Measurements from ENCODE around the gene AOAH. TPM values are rescaled to one million over a fixed set of nuclear protein-coding genes. Genes with fewer than 3 reads are reported as not detected.

Gene AOAH
- total and polyA plus RNA-seq, 2 of the 13 experiments (the other 11 are each of a cell fraction or from before 2014, with no cell fraction given): not detected

DNA sequence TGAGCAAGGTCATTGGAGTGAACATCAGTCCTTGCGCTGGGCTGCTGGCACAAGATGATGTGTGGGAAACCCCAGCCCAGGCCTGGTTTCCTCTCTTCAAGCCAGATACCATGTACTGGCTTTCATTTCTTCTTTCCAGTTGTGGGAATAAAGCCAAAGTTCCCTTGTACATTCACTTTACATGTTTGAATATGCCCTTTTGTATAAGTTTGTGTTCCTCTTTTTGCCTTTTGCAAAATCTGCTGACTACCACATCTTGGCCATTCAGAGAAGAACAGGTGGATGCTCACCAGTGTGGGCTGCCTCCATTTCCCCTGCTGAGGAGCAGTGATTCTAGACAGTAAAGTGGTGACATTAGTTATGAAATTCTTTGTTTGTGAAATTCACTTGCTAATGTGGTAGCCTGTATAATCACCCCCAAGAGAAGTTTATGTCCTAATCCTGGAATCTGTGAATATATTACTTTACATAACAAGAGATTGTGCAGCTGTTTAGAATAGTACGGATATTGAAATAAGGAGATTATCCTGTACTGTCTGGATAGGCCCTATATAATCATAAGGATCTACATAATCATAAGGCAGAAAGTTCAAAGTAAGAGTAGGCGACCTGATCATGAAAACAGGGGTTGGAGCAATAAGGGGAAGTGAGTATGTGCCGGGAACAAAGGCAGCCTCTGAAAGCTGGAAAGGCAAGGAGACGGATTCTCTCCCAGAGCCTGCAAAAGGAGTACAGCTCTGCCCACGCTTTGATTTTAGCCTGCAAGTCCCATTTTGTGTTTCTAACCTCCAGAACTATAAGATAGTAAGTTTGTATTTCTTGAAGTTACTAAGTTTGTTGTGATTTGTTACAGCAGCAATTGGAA, 18.8 kb upstream of the AOAH start:
- Histone ChIP-seq H3K27ac (ENCODE audit: extremely low read length, insufficient read depth, low read length) (no peak overlapping the region), H3K4me3 (replicated peaks in 1 of 3; ENCODE audit: insufficient read depth in 1 of 3, low read depth in 2 of 3, low read length in 3 of 3) (no peak overlapping the region), H3K36me3 (replicated peaks in 1 of 2; ENCODE audit: control insufficient read depth in 1 of 2, insufficient read depth in 2 of 2, low read length in 2 of 2) (no peaks in the 10 kb centered on the region), H3K79me2 (ENCODE audit: insufficient read depth, low read length) (no peaks in the 10 kb centered on the region), H2AFZ (ENCODE audit: low read length) (no peak overlapping the region), H3K9me3 (ENCODE audit: low read length) (no peaks in the 10 kb centered on the region), H3K4me1 (ENCODE audit: insufficient read depth, low read length) (peaks cover 18% of the 10 kb centered on the region), H4K20me1 (ENCODE audit: insufficient read depth, low read length) (no peaks in the 10 kb centered on the region), H3K27me3 (ENCODE audit: control insufficient read depth in 1 of 2, insufficient read depth in 2 of 2, low read length in 2 of 2) (peaks cover 0 to 6% of the 10 kb centered on the region in 2 experiments; a peak in 1 of 5 replicates), H3K4me2 (ENCODE audit: low read depth, low read length) (no peak overlapping the region), H3K9ac (ENCODE audit: insufficient read depth, low read depth, low read length) (no peak overlapping the region)
- DNase-seq (ENCODE audit: low spot score) (no peak), FAIRE-seq (no peak), ATAC-seq (no peak)
- in situ Hi-C loops (cut with HindIII; ENCODE audit: extremely low pct_ligation_motif_present, low pct_unique_long_range_greater_than_20kb): no loop called here
- 46% methylated on average over 6 of the region's 6 CpGs for WGBS (ENCODE audit: low lambda C conversion rate)
- no TSS peak for BruUV-seq (replicated peaks)
- CTCF ChIA-PET (ENCODE audit: low intra/inter-chr PET ratio, low total read pairs): no interaction called here
- intact Hi-C loops (cut with micrococcal nuclease; ENCODE audit: unreplicated experiment): no loop called here
- TF ChIP-seq ZBTB7B (CRISPR knock-in tag; IDR thresholded peaks at IDR 0.05): no peak
- TF ChIP-seq ZFYVE20 (CRISPR knock-in tag; IDR thresholded peaks at IDR 0.05; ENCODE audit: borderline replicate concordance, low read depth): no peak
- TF ChIP-seq MAFK (conservative IDR thresholded peaks at IDR 0.05 in 1 of 2, IDR thresholded peaks at IDR 0.05 in 1 of 2; ENCODE audit: low read length in 2 of 2): peak; percentile 32 to 49; a peak in 3 of 4 replicates
- POLR2A ChIA-PET: no interaction called here

DNA sequence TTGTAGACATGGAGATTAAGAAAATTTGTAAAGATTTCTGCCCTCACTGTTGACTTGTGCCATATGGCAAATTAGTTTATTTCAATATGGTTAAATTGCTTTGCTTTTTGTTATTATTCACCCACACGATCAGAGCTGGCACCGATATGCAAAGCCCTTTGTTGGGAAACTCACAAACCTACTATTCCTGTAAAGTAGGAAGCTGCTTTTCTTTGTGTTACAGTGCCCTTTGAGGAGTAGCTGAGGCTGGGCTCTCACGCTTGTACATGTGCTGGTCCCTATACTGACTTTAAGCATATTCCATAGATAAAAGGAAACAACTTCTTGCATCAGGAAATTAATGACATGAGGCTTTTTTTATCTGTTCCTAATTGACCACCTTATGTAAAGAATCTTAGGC, 17.6 kb upstream of the AOAH start:
- peaks cover 0 to 5% of the 10 kb centered on the region in 2 experiments; a peak in 1 of 5 replicates for H3K27me3 ChIP-seq (ENCODE audit: control insufficient read depth in 1 of 2, insufficient read depth in 2 of 2, low read length in 2 of 2)
- no TSS peak for BruUV-seq (replicated peaks)
- no peaks in the 10 kb centered on the region for H4K20me1 ChIP-seq (ENCODE audit: insufficient read depth, low read length)
- no peak overlapping the region for H3K4me3 ChIP-seq (replicated peaks in 1 of 3; ENCODE audit: insufficient read depth in 1 of 3, low read depth in 2 of 3, low read length in 3 of 3)
- FAIRE-seq: no peak
- intact Hi-C loops (cut with micrococcal nuclease; ENCODE audit: unreplicated experiment): no loop called here
- in situ Hi-C loops (cut with HindIII; ENCODE audit: extremely low pct_ligation_motif_present, low pct_unique_long_range_greater_than_20kb): no loop called here
- POLR2A ChIA-PET: no interaction called here
- no peaks in the 10 kb centered on the region for H3K79me2 ChIP-seq (ENCODE audit: insufficient read depth, low read length)
- no peak overlapping the region for H3K4me2 ChIP-seq (ENCODE audit: low read depth, low read length)
- 45% methylated on average over 3 of the region's 3 CpGs for WGBS (ENCODE audit: low lambda C conversion rate)
- CTCF ChIA-PET (ENCODE audit: low intra/inter-chr PET ratio, low total read pairs): no interaction called here
- no peaks in the 10 kb centered on the region for H3K36me3 ChIP-seq (replicated peaks in 1 of 2; ENCODE audit: control insufficient read depth in 1 of 2, insufficient read depth in 2 of 2, low read length in 2 of 2)
- TF ChIP-seq SNAPC2 (CRISPR knock-in tag; IDR thresholded peaks at IDR 0.05) (no peak), GPN1 (CRISPR knock-in tag; IDR thresholded peaks at IDR 0.05; ENCODE audit: borderline replicate concordance) (no peak), PCBP2 (optimal IDR thresholded peaks at IDR 0.05; ENCODE audit: low read depth, low read length, poor library complexity, severe bottlenecking) (no peak), ZNF800 (CRISPR knock-in tag; IDR thresholded peaks at IDR 0.05) (no peak)
- DNase-seq (ENCODE audit: low spot score): no peak
- no peaks in the 10 kb centered on the region for H3K9me3 ChIP-seq (ENCODE audit: low read length)
- ATAC-seq: no peak
- no peak overlapping the region for H3K27ac ChIP-seq (ENCODE audit: extremely low read length, insufficient read depth, low read length)
- H2AFZ ChIP-seq (ENCODE audit: low read length): no peak overlapping the region
- H3K4me1 ChIP-seq (ENCODE audit: insufficient read depth, low read length): peaks cover 5% of the 10 kb centered on the region
- H3K9ac ChIP-seq (ENCODE audit: insufficient read depth, low read depth, low read length): no peak overlapping the region

Data from HepG2 (cell line).